HepG2 (cell line): Measurements from ENCODE around the gene CBY1. TPM values are rescaled to one million over a fixed set of nuclear protein-coding genes. Genes with fewer than 3 reads are reported as not detected.
A peak's percentile ranks its signal among the peaks of the same experiment; 100 is the strongest.

Source experiments
- DR1 ChIP-seq: sonication (generic); formaldehyde crosslinking; IDR thresholded peaks from 2 replicates; pipeline ENCODE4 v1.8.0; 2021; ENCODE audit warnings: mild to moderate bottlenecking, missing genetic modification reagents, inconsistent platforms
- E2F2 ChIP-seq: sonication (generic); formaldehyde crosslinking; IDR thresholded peaks from 2 replicates; pipeline ENCODE4 v1.4.0; 2020; ENCODE audit warnings: missing genetic modification reagents, borderline replicate concordance
- FOXA1 ChIP-seq, 2 experiments: fragments of 450-650 bp in 1 of 2; sonication (generic) in 1 of 2; formaldehyde crosslinking in 1 of 2; IDR thresholded peaks; 2 replicates each; pipeline versions ENCODE4 v1.4.0 to v1.6.1; 2016 to 2020; ENCODE audit warnings: missing genetic modification reagents in 1 of 2
- GATA4 ChIP-seq: sonication (generic); IDR thresholded peaks from 2 replicates; pipeline ENCODE4 v1.6.1; 2016; ENCODE audit warnings: antibody characterized with exemption, low read depth, borderline replicate concordance
- GPN1 ChIP-seq: sonication (generic); formaldehyde crosslinking; IDR thresholded peaks from 2 replicates; pipeline ENCODE4 v1.5.1; 2020; ENCODE audit warnings: missing genetic modification reagents, borderline replicate concordance
- MEF2D ChIP-seq: sonication (generic); formaldehyde crosslinking; IDR thresholded peaks from 2 replicates; pipeline ENCODE4 v1.5.1; 2020; ENCODE audit warnings: mild to moderate bottlenecking, missing genetic modification reagents
- MYPOP ChIP-seq: sonication (generic); formaldehyde crosslinking; IDR thresholded peaks from 2 replicates; pipeline ENCODE4 v1.8.1; 2023; ENCODE audit warnings: mild to moderate bottlenecking, moderate library complexity, missing genetic modification reagents
- NAIF1 ChIP-seq: sonication (generic); formaldehyde crosslinking; IDR thresholded peaks from 2 replicates; pipeline ENCODE4 v1.5.0; 2020; ENCODE audit warnings: mild to moderate bottlenecking, missing genetic modification reagents, borderline replicate concordance
- SNAPC4 ChIP-seq: sonication (generic); formaldehyde crosslinking; IDR thresholded peaks from 2 replicates; pipeline ENCODE4 v1.4.0; 2020; ENCODE audit warnings: mild to moderate bottlenecking, missing genetic modification reagents
- SP1 ChIP-seq, 2 experiments: fragments of 450-650 bp in 1 of 2; sonication (generic) in 1 of 2; formaldehyde crosslinking in 1 of 2; IDR thresholded peaks; 2 replicates each; pipeline versions ENCODE4 v1.4.0 to v1.6.1; 2016 to 2020; ENCODE audit warnings: missing genetic modification reagents in 1 of 2
- TFDP2 ChIP-seq: sonication (generic); formaldehyde crosslinking; IDR thresholded peaks from 2 replicates; pipeline ENCODE4 v1.4.0; 2020; ENCODE audit warnings: missing genetic modification reagents
- ZKSCAN8 ChIP-seq: IDR thresholded peaks from 2 replicates; pipeline ENCODE4 v1.6.1; 2016; ENCODE audit warnings: borderline replicate concordance, missing genetic modification reagents, missing compliant biosample characterization
- ZNF225 ChIP-seq: sonication (generic); formaldehyde crosslinking; IDR thresholded peaks from 2 replicates; pipeline ENCODE4 v1.4.0; 2020; ENCODE audit warnings: mild to moderate bottlenecking, missing genetic modification reagents
- ZNF282 ChIP-seq: fragments of 450-650 bp; IDR thresholded peaks from 2 replicates; pipeline ENCODE4 v1.6.1; 2018; ENCODE audit not compliant: partially characterized antibody
- ZNF639 ChIP-seq: conservative IDR thresholded peaks from 2 replicates; pipeline ENCODE4 v1.6.1; 2018; ENCODE audit warnings: missing genetic modification reagents
- ZNF672 ChIP-seq: sonication (generic); formaldehyde crosslinking; IDR thresholded peaks from 2 replicates; pipeline ENCODE4 v1.8.1; 2022; ENCODE audit warnings: missing genetic modification reagents
- ZSCAN20 ChIP-seq: sonication (generic); formaldehyde crosslinking; IDR thresholded peaks from 2 replicates; pipeline ENCODE4 v1.4.0; 2020; ENCODE audit warnings: missing genetic modification reagents, mild to moderate bottlenecking, borderline replicate concordance
- ZSCAN25 ChIP-seq: sonication (generic); formaldehyde crosslinking; IDR thresholded peaks from 2 replicates; pipeline ENCODE4 v1.8.0; 2022; ENCODE audit warnings: mild to moderate bottlenecking, missing genetic modification reagents
- polyA plus RNA-seq, 8 experiments: library from polyadenylated mRNA; depleted of rRNA in 3 of 8; stranded (reverse) in 7 of 8; unstranded in 1 of 8; fragments of >200 nt; fragmentation: Illumina TruSeq in 4 of 8; extraction: Trizol in 4 of 8; gene quantifications; 2 replicates each; pipeline versions ENCODE4 v1.2.1 to v1.2.3, GENCODE V29; 2011 to 2016; ENCODE audit warnings: low read depth in 4 of 8, missing spikeins in 1 of 8, mixed read lengths in 1 of 8; ENCODE audit not compliant: insufficient read depth in 1 of 8
- total RNA-seq, 5 experiments: library from RNA; depleted of rRNA; stranded (reverse); fragments of >200 nt; fragmentation: Illumina TruSeq; extraction: Trizol; gene quantifications; 2 replicates each; pipeline ENCODE4 v1.2.3, GENCODE V29; 2016; ENCODE audit warnings: low read depth in 1 of 5

The CBY1 gene
- total and polyA plus RNA-seq, 2 of the 13 experiments (the other 11 are each of a cell fraction or from before 2014, with no cell fraction given) = 19.7 to 20.3 TPM

GRCh38 chr22:38705235-38706100 is 49.0 kb downstream of the CBY1 start, which contains the start of gene GTPBP1 (continued):
- TF ChIP-seq ZNF672 (CRISPR knock-in tag) (no peak), ZSCAN25 (CRISPR knock-in tag) (0 out of 2 replicates have a peak, but pooled peaks have one; percentile 35), MYPOP (CRISPR knock-in tag) (0 out of 2 replicates have a peak, but pooled peaks have one; percentile 6), SP1 (IDR thresholded peaks at IDR 0.05) (no peak), SP1 (CRISPR knock-in tag; IDR thresholded peaks at IDR 0.05) (peak; percentile 81), DR1 (CRISPR knock-in tag) (peak; percentile 47; the same call in 1 of the 2 replicates), ZNF282 (no peak), GPN1 (CRISPR knock-in tag) (no peak), MEF2D (CRISPR knock-in tag) (no peak), FOXA1 (IDR thresholded peaks at IDR 0.05) (no peak), FOXA1 (CRISPR knock-in tag; IDR thresholded peaks at IDR 0.05) (no peak), TFDP2 (CRISPR knock-in tag) (peak; percentile 93), ZSCAN20 (CRISPR knock-in tag) (no peak), SNAPC4 (CRISPR knock-in tag) (0 out of 2 replicates have a peak, but pooled peaks have one; percentile 43), NAIF1 (CRISPR knock-in tag) (no peak), ZNF639 (no peak), E2F2 (no peak), GATA4 (no peak; the same call in 1 of the 2 replicates), ZKSCAN8 (CRISPR knock-in tag) (no peak), ZNF225 (0 out of 2 replicates have a peak, but pooled peaks have one; percentile 59)
